ENCODE data around the gene CEP112. TPM values are rescaled to one million over a fixed set of nuclear protein-coding genes. Genes with fewer than 3 reads are reported as not detected.

CEP112 gene
- total and polyA plus RNA-seq, 8 donors: 15.1 to 23.8 (median 19.7) TPM

GRCh38 chr17:65910836-65911235 lies 281.1 kb downstream of the CEP112 start:
- Histone ChIP-seq H3K9me3 (peaks cover 0 to 10% of the 10 kb centered on the region in 2 donors), H3K36me3 (no peaks in the 10 kb centered on the region), H3K27ac (no peak overlapping the region), H3K27me3 (no peaks in the 10 kb centered on the region), H3K4me1 (no peaks in the 10 kb centered on the region), H3K4me3 (no peak overlapping the region)
- TF ChIP-seq CTCF (IDR thresholded peaks at IDR 0.05): no peak
- intact Hi-C loops (cut with DNase I): no loop called here
- no peak for ATAC-seq
- DNase-seq: no peak

DNA sequence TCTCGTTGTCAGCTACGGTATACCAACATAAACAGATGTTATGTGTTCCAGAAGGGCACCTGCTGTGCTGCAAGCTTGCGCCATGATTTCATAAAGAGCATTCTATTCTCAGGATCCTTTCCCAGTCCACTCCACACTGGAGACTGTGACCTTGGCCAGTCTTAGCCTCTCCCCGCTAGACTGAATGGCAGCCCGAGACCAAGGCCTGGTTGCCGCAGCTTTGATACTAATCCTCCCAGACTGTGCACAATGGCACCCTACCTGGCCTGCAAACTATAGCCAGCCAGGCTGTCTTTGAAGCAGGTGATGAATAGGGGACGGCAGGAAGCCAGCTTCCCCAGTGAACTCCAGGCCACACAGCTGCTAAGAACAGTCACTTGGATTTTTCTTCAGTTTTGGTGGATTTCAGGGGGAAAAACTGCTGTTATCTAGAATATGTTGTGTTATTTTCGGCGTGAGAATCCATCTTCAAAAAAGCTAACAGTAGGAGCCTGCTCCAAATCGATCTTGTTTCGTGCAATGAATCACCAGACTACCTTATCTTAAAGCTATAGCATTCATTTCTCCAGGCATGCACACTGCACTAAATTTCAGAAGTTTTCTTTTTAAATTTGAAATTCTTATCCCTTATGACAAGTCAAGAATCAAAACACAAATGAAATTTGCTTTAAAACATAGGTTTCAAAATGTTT lies 289.0 kb downstream of the CEP112 start:
- intact Hi-C loops (cut with DNase I): no loop called here
- ATAC-seq: no peak

GRCh38 chr17:65902155-65902554 lies 289.8 kb downstream of the CEP112 start:
- Histone ChIP-seq H3K27ac (no peak overlapping the region), H3K4me3 (no peak overlapping the region), H3K27me3 (no peaks in the 10 kb centered on the region), H3K4me1 (no peaks in the 10 kb centered on the region), H3K36me3 (no peaks in the 10 kb centered on the region), H3K9me3 (no peaks in the 10 kb centered on the region)
- intact Hi-C loops (cut with DNase I): no loop called here
- ATAC-seq (no peak), DNase-seq (no peak)
- TF ChIP-seq CTCF (IDR thresholded peaks at IDR 0.05): no peak

More for the DNA sequence above, 289.0 kb downstream of the CEP112 start:
- TF ChIP-seq CTCF (IDR thresholded peaks at IDR 0.05): no peak
- H3K36me3 ChIP-seq: no peaks in the 10 kb centered on the region
- no peak overlapping the region for H3K27ac ChIP-seq
- H3K9me3 ChIP-seq: no peaks in the 10 kb centered on the region
- no peaks in the 10 kb centered on the region for H3K27me3 ChIP-seq
- no peak overlapping the region for H3K4me3 ChIP-seq
- H3K4me1 ChIP-seq: no peaks in the 10 kb centered on the region
- DNase-seq: no peak

GRCh38 chr17:65901394-65901793 lies 290.5 kb downstream of the CEP112 start:
- Histone ChIP-seq H3K36me3 (no peaks in the 10 kb centered on the region), H3K27me3 (no peaks in the 10 kb centered on the region), H3K4me1 (no peaks in the 10 kb centered on the region), H3K9me3 (no peaks in the 10 kb centered on the region), H3K4me3 (no peak overlapping the region), H3K27ac (no peak overlapping the region)
- intact Hi-C loops (cut with DNase I): no loop called here
- DNase-seq: no peak
- ATAC-seq: no peak
- no peak for TF ChIP-seq CTCF (IDR thresholded peaks at IDR 0.05)

- intact Hi-C loops (cut with DNase I): no loop called here
- Histone ChIP-seq H3K9me3 (no peaks in the 10 kb centered on the region), H3K4me1 (no peaks in the 10 kb centered on the region), H3K27ac (no peak overlapping the region), H3K4me3 (no peak overlapping the region), H3K27me3 (no peaks in the 10 kb centered on the region), H3K36me3 (no peaks in the 10 kb centered on the region)
- DNase-seq (no peak), ATAC-seq (no peak)
- TF ChIP-seq CTCF (IDR thresholded peaks at IDR 0.05): no peak
Measured at GRCh38 chr17:65900216-65900615, 291.7 kb downstream of the CEP112 start.

Data from left lung (tissue), 10 donors.